Endothelial cell of umbilical vein (primary cell): Measurements from ENCODE around the gene KLHL35. TPM values are rescaled to one million over a fixed set of nuclear protein-coding genes. Genes with fewer than 3 reads are reported as not detected.

ENCODE experiments used
- BruUV-seq: library from RNA; stranded (reverse); fragments of 400-500 nt; replicated peaks from 2 replicates; lab custom pipeline; 2021; lab: Mats Ljungman, UMichigan
- CTCF ChIA-PET: fragments of 300-600, 350-600 bp; sonication (Branson Sonifier 250); formaldehyde crosslinking; loops from one replicate; lab custom pipeline; 2021; ENCODE audit warnings: antibody characterized with exemption, inconsistent platforms; lab: Charles Lee
- POLR2A ChIA-PET: fragments of 300-600, 350-600 bp; sonication (Branson Sonifier 250); formaldehyde crosslinking; loops from one replicate; lab custom pipeline; 2021; ENCODE audit warnings: antibody characterized with exemption, inconsistent platforms; lab: Charles Lee
- DNase-seq: peaks from one replicate; pipeline ENCODE4 v3.0.0-alpha.2; 2011; ENCODE audit warnings: low read depth, low spot score
- FAIRE-seq: peaks from 2 replicates; lab custom pipeline; 2011; peaks lifted over from hg19 to GRCh38; lab: Jason Lieb, UNC
- H2AFZ ChIP-seq: 2 replicates; pipeline ENCODE4 v1.6.0; 2012; ENCODE audit warnings: low read depth, low read length, control low read depth, inconsistent platforms
- H3K27ac ChIP-seq: 2 replicates; pipeline ENCODE4 v1.5.1; 2011; ENCODE audit warnings: low read depth, mild to moderate bottlenecking, control low read depth, low read length, moderate library complexity; ENCODE audit not compliant: insufficient read depth
- H3K27me3 ChIP-seq, 2 experiments: 2 replicates each; pipeline versions ENCODE4 v1.6.0 to v1.6.1; 2011; ENCODE audit warnings: low read length in 2 of 2, mixed read lengths in 1 of 2; ENCODE audit not compliant: control insufficient read depth in 2 of 2, insufficient read depth in 2 of 2
- H3K36me3 ChIP-seq, 2 experiments: 2 replicates in 1 of 2; 3 replicates in 1 of 2; pipeline ENCODE4 v1.5.1; 2011; ENCODE audit warnings: low read length in 2 of 2, mild to moderate bottlenecking in 1 of 2, moderate library complexity in 1 of 2; ENCODE audit not compliant: control insufficient read depth in 2 of 2, insufficient read depth in 2 of 2; ENCODE audit errors: extremely low read depth in 1 of 2
- H3K4me1 ChIP-seq: 3 replicates; pipeline ENCODE4 v1.5.1; 2011; ENCODE audit warnings: mild to moderate bottlenecking, low read length; ENCODE audit not compliant: control insufficient read depth, insufficient read depth; ENCODE audit errors: extremely low read depth
- H3K4me2 ChIP-seq: 2 replicates; pipeline ENCODE4 v1.6.1; 2011; ENCODE audit warnings: low read length, control low read depth, mixed read lengths; ENCODE audit not compliant: insufficient read depth
- H3K4me3 ChIP-seq, 3 experiments: fragments of 200-600 bp in 1 of 3; sonication (generic), shearing (Covaris generic) in 1 of 3; replicated peaks in 1 of 3; 2 replicates each; pipeline ENCODE4 v1.5.1; 2011 to 2016; ENCODE audit warnings: control low read depth in 3 of 3, low read length in 3 of 3, mild to moderate bottlenecking in 2 of 3, inconsistent platforms in 1 of 3, low read depth in 1 of 3, moderate library complexity in 1 of 3; ENCODE audit not compliant: insufficient read depth in 1 of 3
- H3K79me2 ChIP-seq: 2 replicates; pipeline ENCODE4 v1.6.0; 2012; ENCODE audit warnings: low read length, inconsistent platforms; ENCODE audit not compliant: control insufficient read depth, insufficient read depth
- H3K9ac ChIP-seq: replicated peaks from 2 replicates; pipeline ENCODE3; 2011; ENCODE audit warnings: low read length, control low read depth; ENCODE audit not compliant: insufficient read depth; ENCODE audit errors: extremely low read depth
- H3K9me1 ChIP-seq: replicated peaks from 3 replicates; pipeline ENCODE4 v1.6.0; 2011; ENCODE audit warnings: mild to moderate bottlenecking, low read length; ENCODE audit not compliant: control insufficient read depth, insufficient read depth; ENCODE audit errors: extremely low read depth
- H3K9me3 ChIP-seq: replicated peaks from 2 replicates; pipeline ENCODE4 v1.5.1; 2012; ENCODE audit warnings: low read length, inconsistent platforms; ENCODE audit not compliant: control insufficient read depth, insufficient read depth
- H4K20me1 ChIP-seq: replicated peaks from 2 replicates; pipeline ENCODE3; 2011; ENCODE audit warnings: mild to moderate bottlenecking, low read length; ENCODE audit not compliant: control insufficient read depth, insufficient read depth; ENCODE audit errors: extremely low read depth
- CTCF ChIP-seq, 2 donors: IDR thresholded peaks; 1 replicate in 1 of 2; 2 replicates in 1 of 2; pipeline ENCODE4 v1.5.1; 2011; ENCODE audit warnings: low read length in 2 of 2, mild to moderate bottlenecking in 2 of 2, moderate library complexity in 2 of 2, control low read depth in 1 of 2, inconsistent platforms in 1 of 2, low read depth in 1 of 2; ENCODE audit not compliant: insufficient read depth in 1 of 2; ENCODE audit errors: extremely low read depth in 1 of 2
- JUN ChIP-seq: IDR thresholded peaks from 2 replicates; pipeline ENCODE4 v1.6.1; 2011; ENCODE audit warnings: borderline replicate concordance, low read depth; ENCODE audit not compliant: insufficient read length, insufficient read depth
- MAX ChIP-seq: IDR thresholded peaks from 2 replicates; pipeline ENCODE4 v1.6.1; 2011; ENCODE audit not compliant: insufficient read depth, insufficient read length
- MYC ChIP-seq: IDR thresholded peaks from one replicate; pipeline ENCODE4 v1.6.1; 2011; ENCODE audit warnings: mild to moderate bottlenecking, low read depth, low read length
- POLR2A ChIP-seq: IDR thresholded peaks from 2 replicates; pipeline ENCODE4 v1.6.1; 2012; ENCODE audit warnings: low read depth, mild to moderate bottlenecking, control low read depth, low read length
- dilution Hi-C: fragments of 300-500 bp; cut with MboI; formaldehyde crosslinking; loops from one replicate; pipeline ENCODE4 v1.15.0; 2019; ENCODE audit warnings: low sequenced_read_pairs; ENCODE audit not compliant: extremely low pct_ligation_motif_present
- intact Hi-C: fragments of 100-400 bp; cut with micrococcal nuclease; formaldehyde crosslinking; loops from one replicate; pipeline ENCODE4 v1.10.0; 2022
- polyA plus RNA-seq, 4 experiments: library from polyadenylated mRNA; depleted of rRNA in 3 of 4; stranded (reverse) in 3 of 4; unstranded in 1 of 4; fragments of >200 nt; gene quantifications; 2 replicates each; pipeline versions ENCODE4 v1.2.1 to v1.2.3, GENCODE V29; 2011 to 2012; ENCODE audit warnings: missing spikeins in 1 of 4
- total RNA-seq: library from RNA; stranded (reverse); gene quantifications from 2 replicates; pipeline ENCODE4 v1.2.3, GENCODE V29; 2021

KLHL35 gene
- total and polyA plus RNA-seq, 2 donors (not counting 3 experiments of a cell fraction or from before 2014, with no cell fraction given) = 0.97 to 2.3 TPM

- DNase-seq (no peak), FAIRE-seq (peak; percentile 31)
- H3K79me2 ChIP-seq = no peaks in the 10 kb centered on the region
- H3K9me1 ChIP-seq = no peaks in the 10 kb centered on the region
- CTCF ChIA-PET = interaction anchor here (0.7 to 1.9 kb wide), 8 partner anchors 10 to 79 kb away, joined by 3 to 8 read pairs (median 4); partner anchors contain the start of gene GDPD5
- H3K9ac ChIP-seq = no peak overlapping the region
- no TSS peak for BruUV-seq
- intact Hi-C loops (no loop called here), dilution Hi-C loops (no loop called here)
- no peaks in the 10 kb centered on the region for H4K20me1 ChIP-seq
- no peak overlapping the region for H3K4me3 ChIP-seq
- no peaks in the 10 kb centered on the region for H3K9me3 ChIP-seq
- no peak for TF ChIP-seq CTCF (IDR thresholded peaks at IDR 0.05; ENCODE audit: extremely low read depth in 1 of 2, insufficient read depth in 1 of 2, low read depth in 1 of 2, low read length in 2 of 2)
- no peak for TF ChIP-seq MYC
- no peak for TF ChIP-seq POLR2A
- no peak for TF ChIP-seq JUN
- TF ChIP-seq MAX = no peak
- no peak overlapping the region for H3K4me2 ChIP-seq
- H3K27ac ChIP-seq = no peak overlapping the region
- H3K36me3 ChIP-seq = peaks cover 0 to 18% of the 10 kb centered on the region in 2 experiments
- H2AFZ ChIP-seq = no peak overlapping the region
- POLR2A ChIA-PET = no interaction called here
- no peaks in the 10 kb centered on the region for H3K4me1 ChIP-seq
- no peaks in the 10 kb centered on the region for H3K27me3 ChIP-seq
Observed at GRCh38 chr11:75453916-75454655, 21.1 kb upstream of the KLHL35 start.
